AG04449 (cell line): ENCODE measurements around the gene LRP2BP.

Experiments
- CTCF ChIA-PET: fragments of 350-600 bp; formaldehyde crosslinking; extraction: SDS; loops from one replicate; lab custom pipeline; 2021; ENCODE audit warnings: antibody characterized with exemption; lab: Yijun Ruan, JAX
- POLR2A ChIA-PET: fragments of 400-600, 350-600 bp; formaldehyde crosslinking; extraction: SDS; loops from one replicate; lab custom pipeline; 2020; ENCODE audit warnings: antibody characterized with exemption, inconsistent platforms; lab: Yijun Ruan, JAX
- DNase-seq: peaks from one replicate; pipeline ENCODE4 v3.0.0-alpha.2; 2010; ENCODE audit warnings: low read depth, low spot score
- H3K4me3 ChIP-seq: 2 replicates; pipeline ENCODE4 v1.5.1; 2011; ENCODE audit warnings: low read depth, mild to moderate bottlenecking, control low read depth, low read length
- TF ChIP-seq, protein P1 (sequence below): IDR thresholded peaks from one replicate; pipeline ENCODE4 v1.5.1; 2011; ENCODE audit warnings: mild to moderate bottlenecking, moderate library complexity, low read length, control low read depth, inconsistent platforms; ENCODE audit not compliant: insufficient read depth; ENCODE audit errors: missing control alignments

Gene LRP2BP

DNA sequence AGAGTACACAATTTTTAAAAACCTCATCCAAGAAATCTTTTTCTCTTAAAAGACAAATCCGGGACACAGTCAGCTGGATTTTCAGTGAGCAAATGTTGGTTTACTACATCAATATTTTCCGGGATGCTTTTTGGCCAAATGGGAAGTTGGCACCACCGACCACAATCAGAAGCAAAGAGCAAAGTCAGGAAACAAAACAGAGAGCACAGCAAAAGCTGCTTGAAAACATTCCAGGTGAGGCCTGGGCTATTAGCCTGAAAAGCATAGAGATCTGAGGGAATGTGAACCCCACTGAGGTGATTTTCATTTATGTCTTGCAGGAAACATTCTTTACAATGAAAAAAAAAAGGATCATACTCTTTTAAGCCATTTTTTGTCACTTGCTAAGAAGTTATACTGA, 33.9 kb downstream of the LRP2BP start:
- no peak for DNase-seq
- ChIA-PET CTCF (no interaction called here), POLR2A (no interaction called here)
- H3K4me3 ChIP-seq: no peak overlapping the region
- TF ChIP-seq, protein P1, sequence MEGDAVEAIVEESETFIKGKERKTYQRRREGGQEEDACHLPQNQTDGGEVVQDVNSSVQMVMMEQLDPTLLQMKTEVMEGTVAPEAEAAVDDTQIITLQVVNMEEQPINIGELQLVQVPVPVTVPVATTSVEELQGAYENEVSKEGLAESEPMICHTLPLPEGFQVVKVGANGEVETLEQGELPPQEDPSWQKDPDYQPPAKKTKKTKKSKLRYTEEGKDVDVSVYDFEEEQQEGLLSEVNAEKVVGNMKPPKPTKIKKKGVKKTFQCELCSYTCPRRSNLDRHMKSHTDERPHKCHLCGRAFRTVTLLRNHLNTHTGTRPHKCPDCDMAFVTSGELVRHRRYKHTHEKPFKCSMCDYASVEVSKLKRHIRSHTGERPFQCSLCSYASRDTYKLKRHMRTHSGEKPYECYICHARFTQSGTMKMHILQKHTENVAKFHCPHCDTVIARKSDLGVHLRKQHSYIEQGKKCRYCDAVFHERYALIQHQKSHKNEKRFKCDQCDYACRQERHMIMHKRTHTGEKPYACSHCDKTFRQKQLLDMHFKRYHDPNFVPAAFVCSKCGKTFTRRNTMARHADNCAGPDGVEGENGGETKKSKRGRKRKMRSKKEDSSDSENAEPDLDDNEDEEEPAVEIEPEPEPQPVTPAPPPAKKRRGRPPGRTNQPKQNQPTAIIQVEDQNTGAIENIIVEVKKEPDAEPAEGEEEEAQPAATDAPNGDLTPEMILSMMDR: no peak

DNA sequence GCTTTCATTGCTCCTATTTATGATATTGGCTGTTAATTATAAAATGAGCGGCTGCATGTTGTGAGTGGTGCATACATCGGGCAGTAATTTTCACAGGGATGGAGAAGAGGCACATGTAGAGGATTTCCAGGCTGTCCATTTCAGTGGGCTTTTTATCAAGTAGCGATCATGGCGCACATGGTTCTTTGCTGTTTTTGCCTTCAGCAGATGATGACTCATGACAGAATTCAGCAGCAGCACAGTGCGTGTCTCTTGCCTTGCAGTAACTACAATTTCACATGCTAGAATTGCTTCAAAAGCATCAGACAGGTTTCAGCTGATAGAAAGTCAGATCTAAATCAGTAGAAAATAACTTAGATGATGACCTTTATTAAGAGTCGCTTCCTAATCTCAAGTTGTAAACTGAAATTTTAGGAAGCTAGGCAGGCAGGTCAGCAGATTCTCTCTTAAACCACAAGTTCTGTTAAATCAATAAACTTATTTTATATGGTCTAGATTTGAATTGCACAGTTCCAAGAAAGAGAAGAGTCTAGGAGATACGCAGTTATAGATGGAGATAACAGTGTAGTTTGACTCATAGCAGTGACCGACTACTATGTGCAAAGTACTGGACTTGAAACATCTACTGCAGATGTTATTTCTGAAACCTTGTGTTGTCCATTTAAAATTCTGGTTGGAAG, 35.8 kb downstream of the LRP2BP start:
- DNase-seq: peak; percentile 36
- no peak overlapping the region for H3K4me3 ChIP-seq
- POLR2A ChIA-PET: no interaction called here
- CTCF ChIA-PET: no interaction called here
- TF ChIP-seq, protein P1: no peak

DNA sequence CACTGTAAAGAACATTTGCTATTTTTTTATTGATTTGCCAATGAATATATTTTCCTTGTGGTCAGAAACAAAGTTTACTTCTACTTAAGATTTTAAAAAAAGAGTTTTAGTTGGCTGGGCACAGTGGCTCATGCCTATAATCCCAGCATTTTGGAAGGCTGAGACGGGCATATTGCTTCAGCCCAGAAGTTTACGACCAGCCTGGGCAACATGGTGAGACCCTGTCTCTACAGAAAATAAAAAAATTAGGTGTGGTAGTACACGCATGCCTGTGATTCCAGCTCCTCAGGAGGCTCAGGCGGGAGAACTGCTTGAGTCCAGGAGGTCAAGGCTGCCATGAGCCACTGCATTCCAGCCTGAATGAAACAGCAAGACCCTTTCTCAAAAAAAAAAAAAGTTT, 36.8 kb downstream of the LRP2BP start:
- DNase-seq: peak; percentile 37
- ChIA-PET CTCF (interaction anchor here (0.9 kb wide), 2 partner anchors 15 to 240 kb away, joined by 3 read pairs; no protein-coding TSS in a partner anchor), POLR2A (no interaction called here)
- H3K4me3 ChIP-seq: no peak overlapping the region
- TF ChIP-seq, protein P1: no peak

GRCh38 chr4:185358514-185358913, 37.2 kb downstream of the LRP2BP start:
- CTCF ChIA-PET: interaction anchor here (0.9 kb wide), 2 partner anchors 15 to 240 kb away, joined by 3 read pairs; no protein-coding TSS in a partner anchor

GRCh38 chr4:185357733-185358440, 37.8 kb downstream of the LRP2BP start:
- ChIA-PET POLR2A (no interaction called here), CTCF (interaction anchor here (0.5 to 0.9 kb wide), 2 partner anchors 177 to 241 kb away, joined by 3 to 4 read pairs; no protein-coding TSS in a partner anchor)
- no peak overlapping the region for H3K4me3 ChIP-seq
- TF ChIP-seq, protein P1: no peak
- no peak for DNase-seq

More at GRCh38 chr4:185358514-185358913, 37.2 kb downstream of the LRP2BP start:
- TF ChIP-seq, protein P1: no peak
- peak; percentile 24 for DNase-seq
- no peak overlapping the region for H3K4me3 ChIP-seq
- POLR2A ChIA-PET: no interaction called here

- ChIA-PET CTCF (interaction anchor here (0.5 kb wide), 1 partner anchor 176 kb away, joined by 4 read pairs; no protein-coding TSS in a partner anchor), POLR2A (no interaction called here)
- no peak overlapping the region for H3K4me3 ChIP-seq
- DNase-seq: no peak
- TF ChIP-seq, protein P1: no peak
Observed at GRCh38 chr4:185357211-185357610, 38.5 kb downstream of the LRP2BP start.
